ENCODE data around the gene MAML2. TPM values are rescaled to one million over a fixed set of nuclear protein-coding genes. Genes with fewer than 3 reads are reported as not detected.

Gene MAML2
- total RNA-seq, 1 experiment from 2014 or later = 2.7 TPM

DNA sequence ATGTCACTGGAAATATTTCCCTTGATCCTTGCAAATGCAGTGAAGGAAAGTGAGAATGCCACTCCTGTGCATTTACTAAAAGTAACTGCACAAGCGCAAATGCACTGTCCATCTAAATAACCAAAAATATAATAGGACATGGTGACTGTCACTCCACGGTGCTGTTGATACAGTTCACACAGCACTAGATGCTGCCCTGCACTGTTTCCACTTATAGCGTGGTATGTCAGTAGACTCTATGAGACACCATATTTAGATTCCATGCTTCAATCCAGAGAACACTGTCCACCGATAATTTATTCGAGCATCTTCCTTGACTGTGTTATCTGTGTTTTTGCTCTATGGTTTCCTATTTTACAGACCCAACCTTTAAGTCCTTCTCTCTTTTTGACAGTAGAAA, 125.8 kb downstream of the MAML2 start:
- no peak overlapping the region for H3K4me2 ChIP-seq (ENCODE audit: insufficient read depth, insufficient read length, low read length)
- H3K27ac ChIP-seq (ENCODE audit: insufficient read length, low read depth, low read length) = no peak overlapping the region
- H3K4ac ChIP-seq (ENCODE audit: low read depth, low read length) = no peak overlapping the region
- H2BK15ac ChIP-seq (ENCODE audit: low read depth, low read length) = no peak overlapping the region
- no peaks in the 10 kb centered on the region for H3K79me1 ChIP-seq (ENCODE audit: insufficient read depth, low read depth, low read length, poor library complexity, severe bottlenecking)
- no peak overlapping the region for H3T11ph ChIP-seq (ENCODE audit: low read length)
- no peak overlapping the region for H4K91ac ChIP-seq (ENCODE audit: insufficient read length, low read depth, low read length)
- no peaks in the 10 kb centered on the region for H3K27me3 Mint-ChIP-seq (ENCODE audit: low read depth)
- no peaks in the 10 kb centered on the region for H3K36me3 Mint-ChIP-seq (ENCODE audit: insufficient read depth in 1 of 3, low read depth in 3 of 3)
- H3K18ac ChIP-seq (ENCODE audit: insufficient read length, low read depth, low read length) = no peak overlapping the region
- H3K9ac ChIP-seq (ENCODE audit: extremely low read depth, insufficient read length, low read length) = no peak overlapping the region
- H3K4me1 Mint-ChIP-seq = peaks cover 13 to 27% of the 10 kb centered on the region in 2 experiments
- no peaks in the 10 kb centered on the region for H3K27me3 ChIP-seq (ENCODE audit: insufficient read depth, low read length)
- H3K27ac Mint-ChIP-seq = no peak overlapping the region
- no peak overlapping the region for H2AK5ac ChIP-seq (ENCODE audit: insufficient read length, low read length)
- no peak for DNase-seq
- no CpG with 5 or more reads among the region's 5 CpGs for WGBS (ENCODE audit: extremely low coverage, insufficient read length, low lambda C conversion rate)
- H4K20me1 ChIP-seq (ENCODE audit: control insufficient read depth, insufficient read depth, insufficient read length) = no peaks in the 10 kb centered on the region
- no peaks in the 10 kb centered on the region for H3K23me2 ChIP-seq (ENCODE audit: insufficient read length, low read depth, low read length, poor library complexity, severe bottlenecking)
- H4K8ac ChIP-seq (replicated peaks; ENCODE audit: insufficient read length, low read depth, low read length) = no peak overlapping the region
- no peak overlapping the region for H3K4me3 Mint-ChIP-seq
- no peak overlapping the region for H2BK120ac ChIP-seq (ENCODE audit: low read depth, low read length, poor library complexity, severe bottlenecking)
- no peak overlapping the region for H3K14ac ChIP-seq (ENCODE audit: insufficient read depth, low read length)
- no peak overlapping the region for H2AFZ ChIP-seq (ENCODE audit: low read length)
- H3K56ac ChIP-seq (ENCODE audit: insufficient read length, low read depth, low read length) = no peak overlapping the region
- no peaks in the 10 kb centered on the region for H3K9me3 Mint-ChIP-seq
- H2BK12ac ChIP-seq (ENCODE audit: insufficient read length, low read depth, low read length) = no peak overlapping the region
- TF ChIP-seq, protein P1, sequence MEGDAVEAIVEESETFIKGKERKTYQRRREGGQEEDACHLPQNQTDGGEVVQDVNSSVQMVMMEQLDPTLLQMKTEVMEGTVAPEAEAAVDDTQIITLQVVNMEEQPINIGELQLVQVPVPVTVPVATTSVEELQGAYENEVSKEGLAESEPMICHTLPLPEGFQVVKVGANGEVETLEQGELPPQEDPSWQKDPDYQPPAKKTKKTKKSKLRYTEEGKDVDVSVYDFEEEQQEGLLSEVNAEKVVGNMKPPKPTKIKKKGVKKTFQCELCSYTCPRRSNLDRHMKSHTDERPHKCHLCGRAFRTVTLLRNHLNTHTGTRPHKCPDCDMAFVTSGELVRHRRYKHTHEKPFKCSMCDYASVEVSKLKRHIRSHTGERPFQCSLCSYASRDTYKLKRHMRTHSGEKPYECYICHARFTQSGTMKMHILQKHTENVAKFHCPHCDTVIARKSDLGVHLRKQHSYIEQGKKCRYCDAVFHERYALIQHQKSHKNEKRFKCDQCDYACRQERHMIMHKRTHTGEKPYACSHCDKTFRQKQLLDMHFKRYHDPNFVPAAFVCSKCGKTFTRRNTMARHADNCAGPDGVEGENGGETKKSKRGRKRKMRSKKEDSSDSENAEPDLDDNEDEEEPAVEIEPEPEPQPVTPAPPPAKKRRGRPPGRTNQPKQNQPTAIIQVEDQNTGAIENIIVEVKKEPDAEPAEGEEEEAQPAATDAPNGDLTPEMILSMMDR (conservative IDR thresholded peaks at IDR 0.05) = no peak
- H2BK20ac ChIP-seq (ENCODE audit: low read depth, low read length, poor library complexity, severe bottlenecking) = no peak overlapping the region
- H4K5ac ChIP-seq (ENCODE audit: insufficient read length, low read depth, low read length) = no peak overlapping the region
- no peaks in the 10 kb centered on the region; the same call in 1 of the 2 replicates for H3K79me2 ChIP-seq (ENCODE audit: insufficient read depth, low read length)
- peaks cover 10% of the 10 kb centered on the region; the same call in 1 of the 2 replicates for H3K4me1 ChIP-seq (ENCODE audit: insufficient read depth, low read length)
- no peak overlapping the region for H2BK5ac ChIP-seq (ENCODE audit: insufficient read length, low read length)
- H3K23ac ChIP-seq (ENCODE audit: insufficient read length, low read depth, low read length) = no peak overlapping the region
- H3K9me3 ChIP-seq (ENCODE audit: control insufficient read depth, low read depth, low read length) = no peaks in the 10 kb centered on the region
